Aorta (tissue), 5 donors: Measurements from ENCODE around the gene CCIN. TPM values are rescaled to one million over a fixed set of nuclear protein-coding genes. Genes with fewer than 3 reads are reported as not detected.
A peak's percentile ranks its signal among the peaks of the same experiment; 100 is the strongest.

ENCODE experiments used
- ATAC-seq: fragments of 200-7000 bp; cut with Tn5 transposase; one replicate; pipeline ENCODE4 v1.9.1; 2022; ENCODE audit warnings: moderate library complexity; ENCODE audit not compliant: low FRiP score
- DNase-seq, 2 donors: peaks; one replicate each; pipeline ENCODE4 v3.0.0-alpha.2; 2020
- H3K27ac ChIP-seq, 2 donors: one replicate each; pipeline ENCODE4 v1.5.1; 2013; ENCODE audit warnings: low read length in 2 of 2, mild to moderate bottlenecking in 2 of 2, moderate library complexity in 2 of 2, control low read depth in 1 of 2, inconsistent platforms in 1 of 2, low read depth in 1 of 2
- H3K27me3 ChIP-seq, 2 donors: one replicate each; pipeline ENCODE4 v1.6.1; 2013; ENCODE audit warnings: control low read depth in 1 of 2, low read length in 1 of 2, mild to moderate bottlenecking in 1 of 2, moderate library complexity in 1 of 2; ENCODE audit not compliant: insufficient read depth in 2 of 2, control insufficient read depth in 1 of 2
- H3K36me3 ChIP-seq, 2 donors: one replicate each; pipeline ENCODE4 v1.6.1; 2013; ENCODE audit warnings: control low read depth in 1 of 2, low read length in 1 of 2, mild to moderate bottlenecking in 1 of 2; ENCODE audit not compliant: insufficient read depth in 2 of 2, control insufficient read depth in 1 of 2
- H3K4me1 ChIP-seq, 2 donors: one replicate each; pipeline ENCODE4 v1.6.1; 2013; ENCODE audit warnings: low read length in 2 of 2, control low read depth in 1 of 2, mild to moderate bottlenecking in 1 of 2, moderate library complexity in 1 of 2; ENCODE audit not compliant: insufficient read depth in 2 of 2, control insufficient read depth in 1 of 2
- H3K4me3 ChIP-seq, 2 donors: one replicate each; pipeline ENCODE4 v1.5.1; 2013; ENCODE audit warnings: low read length in 2 of 2, control low read depth in 1 of 2, mild to moderate bottlenecking in 1 of 2
- H3K9me3 ChIP-seq: one replicate; pipeline ENCODE4 v1.6.1; 2013; ENCODE audit warnings: mild to moderate bottlenecking, low read length; ENCODE audit not compliant: control insufficient read depth
- WGBS, 2 donors: extraction: QIAGEN DNeasy Blood & Tissue Kit; methylation state at CpG; one replicate each; pipeline ENCODE4 v1.1.7; 2013; 5-methylcytosine and 5-hydroxymethylcytosine counted together
- intact Hi-C, 2 donors: fragments of 100-400 bp; cut with DNase I; formaldehyde crosslinking; loops; one replicate each; pipeline versions ENCODE4 v1.14.2 to v1.15.0; 2022
- polyA plus RNA-seq, 2 donors: library from polyadenylated mRNA; stranded (reverse); fragments of 200-250 nt; gene quantifications; one replicate each; pipeline ENCODE4 v1.2.3, GENCODE V29; 2013
- total RNA-seq, 2 donors: library from RNA; stranded (reverse); fragmentation: NEBNext Ultra II Directional; extraction: Animal tissue kit (Norgen Biotek cat#: 25700); gene quantifications; one replicate each; pipeline ENCODE4 v1.2.1, GENCODE V29; 2021
- donor health status: healthy with polysubstance abuse.
- donor health status: Bipolar disorder and iron deficiency.
- donor health status: DM: no; HTN: no; CAD: no.
- donor health status: DM: no; HTN: no; CAD: no.
- donor health status: DM: yes; HTN: yes; CAD: no.

Gene CCIN
- total and polyA plus RNA-seq, 4 donors: 0.18 to 0.99 (median 0.65) TPM

GRCh38 chr9:36213387-36213786 lies 44.2 kb downstream of the CCIN start:
- Histone ChIP-seq H3K4me1 (peaks cover 0 to 4% of the 10 kb centered on the region in 2 donors), H3K9me3 (no peaks in the 10 kb centered on the region), H3K27me3 (no peaks in the 10 kb centered on the region), H3K36me3 (peaks cover 0 to 4% of the 10 kb centered on the region in 2 donors), H3K4me3 (no peak overlapping the region), H3K27ac (peak overlapping the region in 1 of 2 donors; percentile 18)
- ATAC-seq: no peak
- intact Hi-C loops: no loop called here
- WGBS, 2 donors: 82 to 84% methylated on average over 4 of the region's 4 CpGs
- DNase-seq: no peak

GRCh38 chr9:36213989-36214388 lies 44.8 kb downstream of the CCIN start:
- H3K27me3 ChIP-seq: no peaks in the 10 kb centered on the region
- no peak overlapping the region for H3K27ac ChIP-seq
- H3K4me3 ChIP-seq: no peak overlapping the region
- WGBS, 2 donors: 45 to 47% methylated on average over 4 of the region's 4 CpGs
- peaks cover 0 to 4% of the 10 kb centered on the region in 2 donors for H3K36me3 ChIP-seq
- ATAC-seq (no peak), DNase-seq (no peak)
- intact Hi-C loops: no loop called here
- H3K4me1 ChIP-seq: no peaks in the 10 kb centered on the region
- no peaks in the 10 kb centered on the region for H3K9me3 ChIP-seq

GRCh38 chr9:36214571-36214970 lies 45.4 kb downstream of the CCIN start:
- ATAC-seq: no peak
- H3K4me1 ChIP-seq: no peaks in the 10 kb centered on the region
- no peak overlapping the region for H3K4me3 ChIP-seq
- peaks cover 0 to 5% of the 10 kb centered on the region in 2 donors for H3K36me3 ChIP-seq
- H3K9me3 ChIP-seq: no peaks in the 10 kb centered on the region
- intact Hi-C loops: no loop called here
- no peaks in the 10 kb centered on the region for H3K27me3 ChIP-seq
- H3K27ac ChIP-seq: no peak overlapping the region
- DNase-seq: no peak

- intact Hi-C loops: no loop called here
- WGBS, 2 donors: 50 to 60% methylated on average over 13 of the region's 13 CpGs
- H3K27me3 ChIP-seq: no peaks in the 10 kb centered on the region
- ATAC-seq: no peak
- H3K27ac ChIP-seq: peak overlapping the region in 1 of 2 donors; percentile 60
- no peaks in the 10 kb centered on the region for H3K9me3 ChIP-seq
- H3K4me1 ChIP-seq: no peaks in the 10 kb centered on the region
- no peak for DNase-seq
- H3K36me3 ChIP-seq: peaks cover 3 to 6% of the 10 kb centered on the region in 2 donors
- H3K4me3 ChIP-seq: no peak overlapping the region
Measured at GRCh38 chr9:36217256-36217968, 48.2 kb downstream of the CCIN start.

GRCh38 chr9:36218011-36218410 lies 48.8 kb downstream of the CCIN start:
- ATAC-seq (no peak), DNase-seq (no peak)
- Histone ChIP-seq H3K4me3 (no peak overlapping the region), H3K4me1 (no peaks in the 10 kb centered on the region), H3K9me3 (no peaks in the 10 kb centered on the region), H3K36me3 (peaks cover 8 to 9% of the 10 kb centered on the region in 2 donors), H3K27ac (no peak overlapping the region), H3K27me3 (no peaks in the 10 kb centered on the region)
- intact Hi-C loops: no loop called here
- 92 to 94% methylated on average over 5 of the region's 5 CpGs for WGBS, 2 donors

GRCh38 chr9:36218411-36218901 lies 49.3 kb downstream of the CCIN start:
- H3K4me3 ChIP-seq: no peak overlapping the region
- H3K36me3 ChIP-seq: peaks cover 9% of the 10 kb centered on the region in 2 donors
- H3K27ac ChIP-seq: no peak overlapping the region
- H3K4me1 ChIP-seq: no peaks in the 10 kb centered on the region
- H3K9me3 ChIP-seq: no peaks in the 10 kb centered on the region
- no peak for ATAC-seq
- DNase-seq: no peak
- intact Hi-C loops: no loop called here
- WGBS, 2 donors: 86 to 89% methylated on average over 7 of the region's 7 CpGs
- H3K27me3 ChIP-seq: no peaks in the 10 kb centered on the region

Other genes with a start within 250 kb of the CCIN start
- gene OR2S2, start 211.2 kb upstream of the CCIN start, total RNA-seq: not detected
- gene OR2S2, start 211.2 kb upstream of the CCIN start, polyA plus RNA-seq: not detected
- 10 to 100 TPM; 28.9 to 34.1 TPM for gene RECK, start 132.5 kb upstream of the CCIN start, total RNA-seq
- gene RECK, start 132.5 kb upstream of the CCIN start, polyA plus RNA-seq: 10 to 100 TPM in 1 of 2 donors, 1 to 10 TPM in 1; 6.0 to 19.9 TPM
- gene GLIPR2, start 32.7 kb upstream of the CCIN start, total RNA-seq: 10 to 100 TPM; 34.0 to 35.8 TPM
- gene GLIPR2, start 32.7 kb upstream of the CCIN start, polyA plus RNA-seq: 10 to 100 TPM; 26.9 to 56.5 TPM
- gene CLTA, start 21.5 kb downstream of the CCIN start, total RNA-seq: 100 to 1,000 TPM; 117 to 118 TPM
- 100 to 1,000 TPM; 164 to 191 TPM for gene CLTA, start 21.5 kb downstream of the CCIN start, polyA plus RNA-seq
- 10 to 100 TPM; 18.3 to 21.2 TPM for gene GNE, start 89.1 kb downstream of the CCIN start, total RNA-seq
- gene GNE, start 89.1 kb downstream of the CCIN start, polyA plus RNA-seq: 10 to 100 TPM in 1 of 2 donors, 1 to 10 TPM in 1; 7.1 to 12.0 TPM
- 10 to 100 TPM; 52.4 to 59.6 TPM for gene RNF38, start 230.9 kb downstream of the CCIN start, total RNA-seq
- gene RNF38, start 230.9 kb downstream of the CCIN start, polyA plus RNA-seq: 10 to 100 TPM; 14.5 to 18.2 TPM